ENCODE data around the gene IRS1.
"Not testable (repeated sequence)": the region's sequence is repeated elsewhere in the genome, so short reads cannot be mapped to it uniquely, and the experiment has no call there.

IRS1 gene, protein sequence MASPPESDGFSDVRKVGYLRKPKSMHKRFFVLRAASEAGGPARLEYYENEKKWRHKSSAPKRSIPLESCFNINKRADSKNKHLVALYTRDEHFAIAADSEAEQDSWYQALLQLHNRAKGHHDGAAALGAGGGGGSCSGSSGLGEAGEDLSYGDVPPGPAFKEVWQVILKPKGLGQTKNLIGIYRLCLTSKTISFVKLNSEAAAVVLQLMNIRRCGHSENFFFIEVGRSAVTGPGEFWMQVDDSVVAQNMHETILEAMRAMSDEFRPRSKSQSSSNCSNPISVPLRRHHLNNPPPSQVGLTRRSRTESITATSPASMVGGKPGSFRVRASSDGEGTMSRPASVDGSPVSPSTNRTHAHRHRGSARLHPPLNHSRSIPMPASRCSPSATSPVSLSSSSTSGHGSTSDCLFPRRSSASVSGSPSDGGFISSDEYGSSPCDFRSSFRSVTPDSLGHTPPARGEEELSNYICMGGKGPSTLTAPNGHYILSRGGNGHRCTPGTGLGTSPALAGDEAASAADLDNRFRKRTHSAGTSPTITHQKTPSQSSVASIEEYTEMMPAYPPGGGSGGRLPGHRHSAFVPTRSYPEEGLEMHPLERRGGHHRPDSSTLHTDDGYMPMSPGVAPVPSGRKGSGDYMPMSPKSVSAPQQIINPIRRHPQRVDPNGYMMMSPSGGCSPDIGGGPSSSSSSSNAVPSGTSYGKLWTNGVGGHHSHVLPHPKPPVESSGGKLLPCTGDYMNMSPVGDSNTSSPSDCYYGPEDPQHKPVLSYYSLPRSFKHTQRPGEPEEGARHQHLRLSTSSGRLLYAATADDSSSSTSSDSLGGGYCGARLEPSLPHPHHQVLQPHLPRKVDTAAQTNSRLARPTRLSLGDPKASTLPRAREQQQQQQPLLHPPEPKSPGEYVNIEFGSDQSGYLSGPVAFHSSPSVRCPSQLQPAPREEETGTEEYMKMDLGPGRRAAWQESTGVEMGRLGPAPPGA (N-terminal part only)

GRCh38 chr2:226799211-226799975 lies at the start of gene IRS1:
Gene IRS1, minus strand, starts transcription at chr2:226799820. Its CDS starts 1,082 bp downstream, at chr2:226798738.
- no peak for DNase-seq (ENCODE audit: low read depth, low spot score)

DNA sequence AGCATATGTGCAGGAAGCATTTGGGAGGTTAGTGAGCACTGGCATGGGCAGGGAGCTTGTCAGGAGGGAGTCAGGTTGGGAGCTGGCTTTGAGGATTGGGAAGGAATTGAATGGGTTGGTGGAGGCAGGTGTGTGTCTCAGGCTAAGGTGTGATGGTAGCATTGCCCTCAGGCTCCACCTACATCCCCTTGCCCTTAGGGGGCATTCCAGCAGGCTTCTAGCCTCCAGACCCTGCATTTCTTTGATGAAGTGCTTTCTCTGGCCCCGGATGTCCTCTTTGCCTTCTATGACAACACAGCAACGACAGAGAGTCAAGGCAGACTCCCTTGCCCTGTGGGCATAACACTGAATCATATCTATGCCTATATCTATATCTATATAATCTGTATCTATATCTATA lies 49.7 kb upstream of the IRS1 start:
- no peak for DNase-seq (ENCODE audit: low read depth, low spot score)

DNA sequence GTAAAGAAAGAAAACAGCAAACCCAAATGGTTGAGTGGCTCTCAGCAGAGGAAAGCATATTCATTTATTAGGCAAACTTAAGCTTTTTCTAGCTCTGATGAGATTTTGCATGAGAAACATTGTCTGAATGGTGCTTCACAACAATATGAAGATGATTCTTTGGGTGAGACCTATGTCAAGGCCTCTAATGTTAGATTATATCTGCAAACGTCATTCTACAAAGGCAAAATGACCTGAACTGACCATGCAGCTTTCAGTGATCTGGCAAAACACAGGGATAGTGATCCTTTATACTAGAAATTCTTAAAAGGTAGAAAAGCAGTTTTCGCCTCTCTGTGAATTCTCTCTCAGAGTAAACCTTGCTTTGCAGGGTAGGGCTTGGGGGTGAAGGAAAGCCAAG lies 47.9 kb upstream of the IRS1 start:
- DNase-seq (ENCODE audit: low read depth, low spot score) = no peak

DNA sequence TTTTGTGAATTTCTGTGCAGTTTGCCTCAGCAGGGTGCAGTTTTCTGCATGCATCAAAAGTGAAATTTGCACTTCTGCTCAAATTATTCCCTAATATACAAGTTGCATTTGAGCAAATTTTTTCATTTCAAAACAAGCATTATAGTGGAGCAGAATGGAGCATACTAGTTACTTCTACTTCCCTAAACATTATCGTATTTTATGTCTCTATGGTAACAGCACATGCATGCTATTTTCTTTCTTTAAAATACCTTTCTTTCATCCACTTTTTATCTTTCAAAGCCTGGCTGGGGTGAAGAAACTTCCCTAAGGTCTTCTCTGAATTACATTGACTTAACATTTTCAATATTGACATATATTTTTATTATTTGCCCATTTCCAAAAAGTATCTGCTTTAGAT lies 47.5 kb upstream of the IRS1 start:
- no peak for DNase-seq (ENCODE audit: low read depth, low spot score)

DNA sequence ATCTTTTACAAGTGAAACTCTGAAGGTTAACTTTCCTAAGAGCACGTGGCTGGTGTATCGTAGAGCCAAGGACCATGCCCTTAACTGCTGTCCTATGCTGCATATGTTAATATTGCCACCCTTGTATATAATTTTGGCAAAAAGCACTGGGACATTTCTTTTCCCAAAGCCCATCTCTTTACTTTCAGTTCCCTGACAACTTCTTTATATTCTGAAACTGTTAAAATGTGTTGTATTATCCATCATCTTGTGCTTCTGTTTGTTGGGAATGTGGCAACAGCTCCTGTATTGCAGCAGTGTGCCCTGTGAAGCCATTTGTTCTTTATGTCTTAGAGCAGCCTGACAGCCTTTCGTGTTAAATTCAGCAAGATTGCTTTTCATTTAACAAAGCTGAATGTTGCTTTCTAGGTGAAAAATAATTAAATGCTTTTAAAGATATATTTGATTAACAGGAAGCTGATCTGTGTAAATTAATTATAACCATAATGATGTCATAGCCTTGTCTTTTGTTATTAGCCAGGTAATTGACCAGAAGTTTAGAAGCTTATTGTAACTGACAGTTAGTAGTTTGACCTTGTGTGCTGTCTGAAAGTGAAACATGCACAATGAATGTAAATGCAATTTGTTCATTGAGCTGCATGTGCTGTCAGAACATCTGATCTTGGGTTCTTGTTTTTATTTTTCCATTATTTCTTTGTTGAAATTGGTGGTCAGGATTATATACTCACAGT lies 45.9 kb upstream of the IRS1 start:
- DNase-seq (ENCODE audit: low read depth, low spot score) = no peak

- not testable (repeated sequence) for DNase-seq (ENCODE audit: low read depth, low spot score)
Observed at GRCh38 chr2:226843001-226843400, 43.4 kb upstream of the IRS1 start.

GRCh38 chr2:226839951-226840350 lies 40.3 kb upstream of the IRS1 start:
- DNase-seq (ENCODE audit: low read depth, low spot score) = no peak

DNA sequence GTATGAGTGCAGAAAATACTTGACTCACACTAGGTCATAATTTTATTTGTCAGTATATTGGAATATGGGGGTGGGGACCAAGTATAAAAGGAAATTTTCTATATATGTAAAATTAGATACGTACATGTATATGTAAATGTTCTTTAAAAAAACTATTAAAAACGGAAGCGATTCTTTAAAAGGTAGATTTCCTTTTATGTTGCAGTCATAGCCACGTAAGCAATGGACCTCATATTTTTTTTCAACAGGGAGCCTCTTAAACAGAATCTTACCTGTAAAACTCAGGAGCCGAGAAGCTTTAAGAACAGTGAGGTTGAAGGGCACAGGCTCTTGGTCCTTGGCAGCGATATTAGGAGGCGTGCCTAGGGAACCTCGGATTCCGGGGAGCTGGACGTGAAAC lies 39.5 kb upstream of the IRS1 start:
- no peak for DNase-seq (ENCODE audit: low read depth, low spot score)

DNA sequence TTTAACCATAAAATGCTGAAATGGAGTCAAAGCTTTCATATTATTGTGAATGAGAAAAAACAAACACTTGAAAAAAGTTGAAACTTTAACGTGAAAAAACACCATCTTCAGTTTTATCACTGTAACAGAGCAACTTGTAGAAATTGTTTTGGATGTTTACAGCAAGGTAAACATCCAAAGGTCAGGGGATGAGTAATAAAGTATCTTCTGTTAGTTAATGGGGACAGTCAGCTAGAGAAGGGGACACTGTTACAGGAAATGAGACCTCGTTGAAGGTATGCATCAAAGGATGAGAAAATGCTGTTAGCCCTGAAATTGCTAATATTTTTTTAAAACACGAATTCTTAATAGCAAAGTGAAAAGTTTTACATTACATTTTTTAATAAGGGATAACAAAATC lies 39.1 kb upstream of the IRS1 start:
- no peak for DNase-seq (ENCODE audit: low read depth, low spot score)

GRCh38 chr2:226837787-226838603 lies 38.4 kb upstream of the IRS1 start:
- no peak for DNase-seq (ENCODE audit: low read depth, low spot score)

- DNase-seq (ENCODE audit: low read depth, low spot score) = no peak
Observed at GRCh38 chr2:226837334-226837733, 37.7 kb upstream of the IRS1 start.

GRCh38 chr2:226836548-226836885 lies 36.9 kb upstream of the IRS1 start:
- DNase-seq (ENCODE audit: low read depth, low spot score) = no peak

GRCh38 chr2:226835796-226836547 lies 36.4 kb upstream of the IRS1 start, which contains the start of gene RHBDD1:
Gene RHBDD1, plus strand, starts transcription at chr2:226836054. Its CDS starts 28,640 bp downstream, at chr2:226864694.
- peak; percentile 83 for DNase-seq (ENCODE audit: low read depth, low spot score)

GRCh38 chr2:226835420-226835795 lies 35.8 kb upstream of the IRS1 start:
- DNase-seq (ENCODE audit: low read depth, low spot score) = no peak

DNA sequence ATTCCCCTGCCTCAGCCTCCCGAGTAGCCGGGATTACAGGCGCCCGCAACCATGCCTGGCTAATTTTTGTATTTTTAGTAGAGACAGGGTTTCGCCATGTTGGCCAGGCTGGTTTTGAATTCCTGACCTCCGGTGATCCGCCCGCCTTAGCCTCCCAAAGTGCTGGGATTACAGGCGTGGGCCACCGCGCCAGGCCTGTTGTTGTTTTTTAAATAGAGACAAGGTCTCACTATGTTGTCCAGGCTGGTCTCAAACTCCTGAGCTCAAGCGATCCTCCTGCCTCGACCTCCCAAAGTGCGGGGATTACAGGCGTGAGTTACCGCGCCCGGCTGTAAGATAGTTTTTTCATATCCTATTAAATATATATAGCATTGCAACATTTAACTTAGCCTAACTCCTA lies 35.3 kb upstream of the IRS1 start:
- not testable (repeated sequence) for DNase-seq (ENCODE audit: low read depth, low spot score)

DNA sequence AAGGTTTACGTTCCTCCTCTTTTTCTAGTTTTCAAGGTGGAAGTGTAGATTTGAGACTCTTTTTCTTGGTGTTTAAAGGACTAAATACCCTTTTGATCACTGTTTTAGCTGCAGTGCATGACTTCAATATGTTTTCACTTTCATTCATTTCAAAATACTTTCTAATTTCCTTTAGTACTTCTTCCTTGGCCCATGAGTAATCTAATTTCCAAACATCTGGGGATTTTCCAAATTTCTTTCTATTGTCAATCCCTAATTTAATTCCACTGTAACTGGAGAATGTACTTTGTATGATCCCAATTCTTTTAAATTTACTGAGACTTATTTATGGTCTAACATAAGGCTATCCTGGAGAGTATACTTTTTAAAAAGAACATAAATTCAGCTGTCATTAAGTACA lies 32.4 kb upstream of the IRS1 start:
- DNase-seq (ENCODE audit: low read depth, low spot score) = no peak

DNA sequence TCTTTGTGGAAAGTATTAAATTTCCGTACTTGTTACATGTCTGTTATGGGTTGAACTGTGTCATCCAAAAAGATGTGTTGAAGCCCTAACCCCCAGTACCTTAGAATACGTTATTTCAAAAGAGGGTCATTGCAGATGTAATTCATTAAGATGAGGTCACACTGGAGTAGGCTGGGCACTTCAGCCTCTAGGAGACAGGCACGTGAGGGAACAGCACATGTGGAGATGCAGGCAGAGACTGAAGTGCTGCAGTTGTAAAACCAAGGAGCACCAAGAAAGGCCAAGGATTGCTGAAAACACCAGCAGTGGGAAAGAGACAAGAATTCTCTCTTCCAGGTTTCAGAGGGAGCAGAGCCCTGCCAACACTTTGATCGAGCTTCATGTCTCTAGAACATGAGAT lies 31.6 kb upstream of the IRS1 start:
- no peak for DNase-seq (ENCODE audit: low read depth, low spot score)

- no peak for DNase-seq (ENCODE audit: low read depth, low spot score)
Observed at GRCh38 chr2:226829721-226830631, 30.4 kb upstream of the IRS1 start.
